ENCODE measurements around the gene JARID2.

GRCh38 chr6:15252195-15252594 lies 6.3 kb downstream of the JARID2 start:
- TF ChIP-seq POLR2A (IDR thresholded peaks at IDR 0.05) (no peak), CTCF (IDR thresholded peaks at IDR 0.05) (no peak)

Data from testis (tissue), 2 donors.